K562 (cell line): ENCODE measurements around the gene HTR6. TPM values are rescaled to one million over a fixed set of nuclear protein-coding genes. Genes with fewer than 3 reads are reported as not detected.

Experiments used
- ATAC-seq: fragments of 200-7000 bp; cut with Tn5 transposase; 3 replicates; pipeline ENCODE4 v1.9.1; 2020; ENCODE audit warnings: moderate library complexity
- BruUV-seq: library from RNA; stranded (reverse); fragments of 400-500 nt; replicated peaks from 2 replicates; lab custom pipeline; 2021; lab: Mats Ljungman, UMichigan
- CTCF ChIA-PET: fragments of 300-600 bp; formaldehyde crosslinking; extraction: SDS; loops from one replicate; lab custom pipeline; 2021; ENCODE audit warnings: low intra/inter-chr PET ratio; lab: Yijun Ruan, JAX
- POLR2A ChIA-PET: fragments of 300-600, 350-650 bp; sonication (Branson Sonifier 250); formaldehyde crosslinking; extraction: SDS; loops from one replicate; lab custom pipeline; 2021; ENCODE audit warnings: antibody characterized with exemption, inconsistent platforms; lab: Yijun Ruan, JAX
- DNase-seq, 4 experiments: peaks; one replicate each; pipeline versions ENCODE4 v3.0.0 to v3.0.0-alpha.2; 2011 to 2018; ENCODE audit warnings: low spot score in 3 of 4, mixed read lengths in 3 of 4; ENCODE audit errors: extremely low read depth in 1 of 4
- FAIRE-seq: peaks from 2 replicates; lab custom pipeline; 2011; peaks lifted over from hg19 to GRCh38; lab: Jason Lieb, UNC
- H2AFZ ChIP-seq: 2 replicates; pipeline ENCODE4 v1.6.0; 2011; ENCODE audit warnings: low read depth, low read length, control low read depth, inconsistent platforms
- H3K27ac ChIP-seq: fragments of 200-600 bp; 3 replicates; pipeline ENCODE4 v1.8.0; 2011; ENCODE audit warnings: low read depth, mild to moderate bottlenecking, control low read depth, inconsistent platforms, low read length, moderate library complexity, mixed read lengths; ENCODE audit errors: extremely low read depth
- H3K27me3 ChIP-seq, 2 experiments: fragments of 300-600 bp in 1 of 2; 2 replicates in 1 of 2; 3 replicates in 1 of 2; pipeline versions ENCODE4 v1.6.0 to v1.8.0; 2011; ENCODE audit warnings: inconsistent platforms in 2 of 2, low read length in 2 of 2, mild to moderate bottlenecking in 1 of 2, mixed read lengths in 1 of 2, moderate library complexity in 1 of 2; ENCODE audit not compliant: control insufficient read depth in 2 of 2, insufficient read depth in 2 of 2
- H3K36me3 ChIP-seq: fragments of 300-600 bp; 3 replicates; pipeline ENCODE4 v1.8.0; 2011; ENCODE audit warnings: mild to moderate bottlenecking, low read length, inconsistent platforms; ENCODE audit not compliant: control insufficient read depth, insufficient read depth
- H3K4me1 ChIP-seq, 2 experiments: fragments of 200-600 bp in 1 of 2; replicated peaks in 1 of 2; 2 replicates in 1 of 2; 3 replicates in 1 of 2; pipeline versions ENCODE4 v1.5.1 to v1.8.0; 2011; ENCODE audit warnings: inconsistent platforms in 2 of 2, low read length in 2 of 2, mild to moderate bottlenecking in 1 of 2, mixed read lengths in 1 of 2, moderate library complexity in 1 of 2; ENCODE audit not compliant: control insufficient read depth in 2 of 2, insufficient read depth in 2 of 2
- H3K4me2 ChIP-seq: 2 replicates; pipeline ENCODE4 v1.6.1; 2011; ENCODE audit warnings: low read length, control low read depth, inconsistent platforms, mixed read lengths; ENCODE audit not compliant: insufficient read depth
- H3K4me3 ChIP-seq: fragments of 200-600 bp; sonication (generic), shearing (Covaris generic); 2 replicates; pipeline ENCODE4 v1.5.1; 2016; ENCODE audit warnings: control low read depth, inconsistent platforms
- H3K79me2 ChIP-seq: fragments of 200-600 bp; 3 replicates; pipeline ENCODE4 v1.8.0; 2011; ENCODE audit warnings: low read length, inconsistent platforms; ENCODE audit not compliant: control insufficient read depth, insufficient read depth
- H3K9ac ChIP-seq, 2 experiments: 2 replicates each; pipeline versions ENCODE4 v1.6.0 to v1.6.1; 2011; ENCODE audit warnings: low read depth in 2 of 2, low read length in 2 of 2, control low read depth in 1 of 2, inconsistent platforms in 1 of 2, mild to moderate bottlenecking in 1 of 2, mixed read lengths in 1 of 2; ENCODE audit not compliant: insufficient read depth in 1 of 2
- H3K9me1 ChIP-seq: one replicate; pipeline ENCODE4 v1.6.0; 2011; ENCODE audit warnings: inconsistent platforms, mild to moderate bottlenecking, low read length, moderate library complexity; ENCODE audit not compliant: control insufficient read depth, insufficient read depth
- H3K9me3 ChIP-seq: replicated peaks from 2 replicates; pipeline ENCODE4 v1.5.1; 2011; ENCODE audit warnings: low read depth, low read length, inconsistent platforms; ENCODE audit not compliant: control insufficient read depth, insufficient read depth
- H4K20me1 ChIP-seq: replicated peaks from 2 replicates; pipeline ENCODE4 v1.6.1; 2011; ENCODE audit warnings: low read length, inconsistent platforms, mixed read lengths; ENCODE audit not compliant: control insufficient read depth, insufficient read depth
- ATF2 ChIP-seq: sonication (generic); formaldehyde crosslinking; IDR thresholded peaks from 2 replicates; pipeline ENCODE4 v1.8.1; 2022; ENCODE audit warnings: missing genetic modification reagents
- ATF3 ChIP-seq, 2 experiments: fragments of 450-650 bp in 1 of 2; sonication (generic) in 1 of 2; formaldehyde crosslinking in 1 of 2; IDR thresholded peaks in 1 of 2; conservative IDR thresholded peaks in 1 of 2; 2 replicates each; pipeline versions ENCODE4 v1.6.1 to v1.8.1; 2016 to 2023; ENCODE audit warnings: mild to moderate bottlenecking in 2 of 2, moderate library complexity in 2 of 2, inconsistent platforms in 1 of 2, missing genetic modification reagents in 1 of 2
- BRF2 ChIP-seq: IDR thresholded peaks from 3 replicates; pipeline ENCODE4 v1.6.1; 2011; ENCODE audit warnings: borderline replicate concordance, mild to moderate bottlenecking; ENCODE audit not compliant: insufficient read length, insufficient read depth
- E2F8 ChIP-seq: fragments of 450-650 bp; IDR thresholded peaks from 2 replicates; pipeline ENCODE4 v1.7.1; 2018; ENCODE audit warnings: mild to moderate bottlenecking, low read depth; ENCODE audit not compliant: partially characterized antibody
- FOXM1 ChIP-seq, 2 experiments: fragments of 450-650 bp in 1 of 2; sonication (generic) in 1 of 2; formaldehyde crosslinking in 1 of 2; IDR thresholded peaks; 2 replicates each; pipeline versions ENCODE4 v1.6.1 to v1.9.0; 2017 to 2022; ENCODE audit warnings: low read depth in 2 of 2, mild to moderate bottlenecking in 2 of 2, missing genetic modification reagents in 1 of 2, moderate library complexity in 1 of 2
- LEF1 ChIP-seq: fragments of 450-650 bp; IDR thresholded peaks from 2 replicates; pipeline ENCODE4 v1.6.1; 2016; ENCODE audit warnings: mild to moderate bottlenecking
- NFE2L1 ChIP-seq: fragments of 450-650 bp; IDR thresholded peaks from 2 replicates; pipeline ENCODE4 v1.6.1; 2016; ENCODE audit warnings: missing genetic modification characterization, low read depth, mild to moderate bottlenecking, missing compliant biosample characterization, moderate library complexity, borderline replicate concordance
- NR1H2 ChIP-seq: sonication (generic); formaldehyde crosslinking; IDR thresholded peaks from 2 replicates; pipeline ENCODE4 v1.4.0; 2020; ENCODE audit warnings: mild to moderate bottlenecking, missing genetic modification reagents
- PHF8 ChIP-seq: fragments of 200-600 bp; sonication (generic); IDR thresholded peaks from 2 replicates; pipeline ENCODE4 v1.6.1; 2012; ENCODE audit warnings: mixed run types, mild to moderate bottlenecking, inconsistent platforms, low read length, moderate library complexity, borderline replicate concordance
- RB1 ChIP-seq: fragments of 450-650 bp; IDR thresholded peaks from 2 replicates; pipeline ENCODE4 v1.6.1; 2017; ENCODE audit warnings: low read depth, mild to moderate bottlenecking
- SMARCE1 ChIP-seq: fragments of 450-650 bp; IDR thresholded peaks from 2 replicates; pipeline ENCODE4 v1.7.1; 2016; ENCODE audit warnings: mild to moderate bottlenecking
- WGBS: fragments of 100-300 bp; shearing (Covaris generic); methylation state at CpG from one replicate; pipeline ENCODE4 v1.1.6; 2016; ENCODE audit warnings: low coverage, mixed read lengths; ENCODE audit not compliant: insufficient coverage; ENCODE audit errors: missing lambda C conversion rate; 5-methylcytosine and 5-hydroxymethylcytosine counted together
- in situ Hi-C: fragments of 300-500 bp; cut with MboI; formaldehyde crosslinking; loops from 4 replicates; pipeline ENCODE4 v1.15.0; 2018; ENCODE audit warnings: inconsistent platforms, mixed read lengths
- intact Hi-C: fragments of 100-400 bp; cut with micrococcal nuclease; formaldehyde crosslinking; loops from 2 replicates; pipeline ENCODE4 v1.14.2; 2022
- polyA plus RNA-seq, 8 experiments: library from polyadenylated mRNA; depleted of rRNA in 4 of 8; stranded (reverse) in 5 of 8; unstranded in 3 of 8; fragments of >200 nt; fragmentation: Nextera tagmentation in 2 of 8; fragmentation: Illumina TruSeq in 1 of 8; extraction: Ambion mirVana in 2 of 8; extraction: Trizol in 1 of 8; gene quantifications; 2 replicates each; pipeline versions ENCODE4 v1.2.1 to v1.2.3, GENCODE V29; 2011 to 2014; ENCODE audit warnings: inconsistent platforms in 1 of 8, missing spikeins in 1 of 8
- total RNA-seq, 7 experiments: library from RNA; depleted of rRNA in 6 of 7; stranded (reverse); fragments of >200 nt in 6 of 7; fragmentation: Illumina TruSeq in 2 of 7; extraction: Trizol in 2 of 7; gene quantifications; 2 replicates each; pipeline versions ENCODE4 v1.2.1 to v1.2.3, GENCODE V29; 2011 to 2021; ENCODE audit warnings: low replicate concordance in 1 of 7

Gene HTR6
- total and polyA plus RNA-seq, 9 of the 15 experiments (the other 6 are each of a cell fraction or from before 2014, with no cell fraction given), result not detected

GRCh38 chr1:19620786-19621185 is 43.9 kb upstream of the HTR6 start:
- Histone ChIP-seq H2AFZ (no peak overlapping the region), H3K9ac (no peak overlapping the region), H3K27me3 (no peaks in the 10 kb centered on the region), H3K9me1 (no peaks in the 10 kb centered on the region), H3K4me2 (no peak overlapping the region), H3K4me1 (no peaks in the 10 kb centered on the region; a peak in 1 of 5 replicates), H3K27ac (no peak overlapping the region), H3K36me3 (peaks cover 68% of the 10 kb centered on the region), H3K79me2 (peaks cover 60% of the 10 kb centered on the region), H4K20me1 (0 out of 2 replicates have a peak, but pooled peaks cover 7% of the 10 kb centered on the region), H3K4me3 (no peak overlapping the region), H3K9me3 (no peaks in the 10 kb centered on the region)
- ChIA-PET CTCF (no interaction called here), POLR2A (interaction anchor here (1.6 kb wide), 1 partner anchor 22 kb away, joined by 4 read pairs; no protein-coding TSS in a partner anchor)
- FAIRE-seq (no peak), DNase-seq (no peak), ATAC-seq (no peak)
- TF ChIP-seq FOXM1 (IDR thresholded peaks at IDR 0.05; ENCODE audit: low read depth) (no peak), FOXM1 (CRISPR knock-in tag; IDR thresholded peaks at IDR 0.05; ENCODE audit: low read depth) (no peak), E2F8 (no peak), SMARCE1 (no peak), PHF8 (no peak), ATF3 (IDR thresholded peaks at IDR 0.05) (no peak), ATF3 (CRISPR knock-in tag; conservative IDR thresholded peaks at IDR 0.05) (no peak), NR1H2 (CRISPR knock-in tag) (no peak), BRF2 (no peak), ATF2 (no peak), NFE2L1 (tag) (no peak), LEF1 (no peak), RB1 (no peak)
- BruUV-seq, result no TSS peak
- intact Hi-C loops (no loop called here), in situ Hi-C loops (no loop called here)
- 78% methylated on average over 3 of the region's 3 CpGs for WGBS
